Astrocyte of the spinal cord (primary cell): ENCODE measurements around the gene ADGRV1.

Experiments
- DNase-seq: peaks from one replicate; pipeline ENCODE4 v3.0.0; 2011; ENCODE audit warnings: low read depth, low spot score
- H3K4me3 ChIP-seq: 2 replicates; pipeline ENCODE4 v1.5.1; 2011; ENCODE audit warnings: low read depth, mild to moderate bottlenecking, low read length, moderate library complexity
- CTCF ChIP-seq: IDR thresholded peaks from 2 replicates; pipeline ENCODE4 v1.5.1; 2012; ENCODE audit warnings: low read depth, mild to moderate bottlenecking, low read length, inconsistent platforms
- in situ Hi-C: cut with HindIII; loops from 2 replicates; pipeline ENCODE4 v1.10.0; 2017; ENCODE audit warnings: low sequenced_read_pairs

Gene ADGRV1

GRCh38 chr5:90982576-90982975, 424.0 kb downstream of the ADGRV1 start:
- H3K4me3 ChIP-seq: no peak overlapping the region
- DNase-seq: no peak
- in situ Hi-C loops: no loop called here
- no peak for TF ChIP-seq CTCF

GRCh38 chr5:90983148-90983547, 424.6 kb downstream of the ADGRV1 start:
- no peak overlapping the region for H3K4me3 ChIP-seq
- DNase-seq: peak; percentile 68
- in situ Hi-C loops: no loop called here
- no peak for TF ChIP-seq CTCF

GRCh38 chr5:90983711-90984124, 425.1 kb downstream of the ADGRV1 start:
- no peak for DNase-seq
- in situ Hi-C loops: no loop called here
- no peak for TF ChIP-seq CTCF
- no peak overlapping the region for H3K4me3 ChIP-seq

DNA sequence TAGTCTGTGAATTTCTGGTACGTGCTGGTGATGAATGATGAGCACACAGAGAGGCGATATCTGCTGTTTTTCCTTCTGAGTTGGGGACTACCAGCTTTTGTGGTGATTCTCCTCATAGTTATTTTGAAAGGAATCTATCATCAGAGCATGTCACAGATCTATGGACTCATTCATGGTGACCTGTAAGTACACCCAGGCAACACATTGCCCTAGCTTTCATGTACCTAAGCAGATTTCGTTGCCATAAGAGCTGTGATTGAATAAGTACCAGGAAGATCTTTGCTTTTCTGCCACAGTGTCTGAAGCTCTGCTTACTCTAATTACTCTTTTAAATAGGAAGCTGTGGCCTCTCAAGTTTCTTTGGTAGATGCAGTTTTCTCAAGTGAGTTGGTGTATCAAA, 426.7 kb downstream of the ADGRV1 start:
- DNase-seq: no peak
- H3K4me3 ChIP-seq: no peak overlapping the region
- TF ChIP-seq CTCF: no peak
- in situ Hi-C loops: no loop called here

GRCh38 chr5:90987726-90988125, 429.1 kb downstream of the ADGRV1 start:
- no peak for TF ChIP-seq CTCF
- no peak overlapping the region for H3K4me3 ChIP-seq
- in situ Hi-C loops: no loop called here
- DNase-seq: no peak

- in situ Hi-C loops: no loop called here
- DNase-seq: no peak
- TF ChIP-seq CTCF: no peak
- no peak overlapping the region for H3K4me3 ChIP-seq
Observed at GRCh38 chr5:90991201-90991600, 432.6 kb downstream of the ADGRV1 start.

DNA sequence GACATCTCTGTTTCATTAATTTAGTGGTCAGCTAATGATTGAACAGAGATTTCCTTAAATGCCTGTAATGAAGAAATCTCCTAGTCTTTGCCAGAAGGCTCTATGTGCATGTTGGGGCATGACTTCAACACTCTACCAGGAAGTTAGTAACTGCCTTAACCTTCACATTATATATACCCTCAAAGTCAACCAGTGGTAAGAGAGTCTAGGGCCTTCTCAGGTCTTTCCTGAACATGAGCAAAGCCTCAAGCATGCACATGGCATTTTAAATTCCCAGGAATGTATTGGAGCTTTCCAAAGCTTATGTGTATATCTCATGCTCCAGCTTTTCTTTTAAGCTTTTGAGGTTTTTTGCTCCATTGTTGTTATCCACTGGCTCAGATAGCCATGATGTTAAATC, 436.2 kb downstream of the ADGRV1 start:
- DNase-seq: no peak
- in situ Hi-C loops: no loop called here
- H3K4me3 ChIP-seq: no peak overlapping the region
- TF ChIP-seq CTCF: no peak
